Measurements from ENCODE around the gene USP10. TPM values are rescaled to one million over a fixed set of nuclear protein-coding genes. Genes with fewer than 3 reads are reported as not detected.
"Not testable (repeated sequence)": the region's sequence is repeated elsewhere in the genome, so short reads cannot be mapped to it uniquely, and the experiment has no call there.

Gene USP10
- total RNA-seq, 1 donor from 2014 or later, result 39.3 TPM

DNA sequence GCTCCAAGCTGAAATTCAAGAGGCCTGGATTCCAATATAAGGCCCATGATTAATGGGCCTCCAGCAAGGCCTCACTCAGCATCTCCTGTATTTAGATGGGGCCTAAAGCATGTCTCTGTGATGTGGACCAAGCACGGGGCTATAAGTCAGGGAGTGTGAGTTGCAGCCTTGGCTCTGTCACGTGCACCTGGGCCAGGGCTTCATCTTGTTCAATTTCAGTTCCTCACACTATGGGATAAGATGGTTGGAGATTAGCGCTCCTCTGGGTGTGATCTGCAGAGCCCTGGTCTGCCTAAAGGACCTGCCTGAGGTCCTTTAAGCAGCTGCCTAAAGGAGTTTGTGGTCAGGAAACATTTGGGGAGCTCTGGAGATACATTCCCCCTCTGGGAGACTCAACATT is 26.2 kb upstream of the USP10 start:
- DNase-seq (ENCODE audit: low read depth in 2 of 2), result no peak

DNA sequence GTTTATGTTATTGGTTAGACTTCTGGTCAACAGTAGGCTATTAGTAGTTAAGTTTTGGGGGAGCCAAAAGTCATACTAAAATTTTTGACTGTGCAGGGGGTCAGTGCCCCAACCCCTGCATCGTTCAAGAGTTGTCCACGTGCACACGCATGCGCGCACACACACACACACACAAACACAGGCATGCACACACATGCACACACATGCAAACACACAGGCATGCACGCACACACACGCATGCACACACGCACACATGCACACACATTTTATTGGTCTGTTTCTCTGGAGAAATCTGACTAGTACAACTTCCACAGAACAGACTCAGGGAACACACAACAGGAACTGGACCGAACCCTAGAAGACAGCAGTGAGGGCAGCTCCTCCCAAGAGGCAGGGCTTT is 24.4 kb upstream of the USP10 start:
- no peak for DNase-seq (ENCODE audit: low read depth in 2 of 2)

DNA sequence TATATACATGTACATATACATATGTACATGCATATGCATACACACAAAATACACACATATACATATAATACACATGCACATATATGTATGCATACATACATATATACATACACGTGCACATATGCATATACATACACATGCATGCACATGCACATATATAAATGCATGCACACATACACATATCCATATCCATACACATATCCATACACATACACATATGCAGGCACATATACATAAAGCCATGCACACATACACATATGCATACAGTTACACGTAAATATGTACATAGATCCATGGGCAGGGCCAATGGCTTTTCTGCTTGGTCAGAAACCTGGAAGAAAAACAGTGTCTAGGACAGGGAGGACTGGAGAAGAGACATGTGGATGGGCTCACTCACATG is 23.9 kb upstream of the USP10 start:
- DNase-seq (ENCODE audit: low read depth in 2 of 2), result no peak

- DNase-seq (ENCODE audit: low read depth in 2 of 2), result peak in 1 of 2 donors; percentile 18
Observed at GRCh38 chr16:84677017-84677803, 22.6 kb upstream of the USP10 start.

GRCh38 chr16:84677849-84678248 is 22.0 kb upstream of the USP10 start:
- DNase-seq (ENCODE audit: low read depth in 2 of 2), result peak in 1 of 2 donors; percentile 69

DNA sequence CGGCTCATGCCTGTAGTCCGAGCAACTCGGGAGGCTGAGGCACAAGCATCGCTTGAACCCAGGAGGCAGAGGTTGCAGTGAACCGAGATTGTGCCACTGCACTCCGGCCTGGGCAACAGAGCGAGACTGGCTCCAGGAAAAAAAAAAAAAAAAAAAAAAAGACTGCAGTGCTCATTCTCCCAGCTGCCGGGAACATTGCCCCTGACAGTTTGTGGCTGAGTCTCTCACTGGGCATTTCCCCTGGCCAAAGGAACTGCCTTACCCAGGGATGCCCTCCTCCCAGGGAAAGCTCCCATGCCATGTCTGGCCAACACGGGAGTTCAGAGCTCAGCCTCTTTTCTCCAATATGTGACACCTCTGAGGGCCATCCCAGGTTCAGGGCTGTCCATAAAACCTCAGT is 21.3 kb upstream of the USP10 start:
- no peak for DNase-seq (ENCODE audit: low read depth in 2 of 2)

DNA sequence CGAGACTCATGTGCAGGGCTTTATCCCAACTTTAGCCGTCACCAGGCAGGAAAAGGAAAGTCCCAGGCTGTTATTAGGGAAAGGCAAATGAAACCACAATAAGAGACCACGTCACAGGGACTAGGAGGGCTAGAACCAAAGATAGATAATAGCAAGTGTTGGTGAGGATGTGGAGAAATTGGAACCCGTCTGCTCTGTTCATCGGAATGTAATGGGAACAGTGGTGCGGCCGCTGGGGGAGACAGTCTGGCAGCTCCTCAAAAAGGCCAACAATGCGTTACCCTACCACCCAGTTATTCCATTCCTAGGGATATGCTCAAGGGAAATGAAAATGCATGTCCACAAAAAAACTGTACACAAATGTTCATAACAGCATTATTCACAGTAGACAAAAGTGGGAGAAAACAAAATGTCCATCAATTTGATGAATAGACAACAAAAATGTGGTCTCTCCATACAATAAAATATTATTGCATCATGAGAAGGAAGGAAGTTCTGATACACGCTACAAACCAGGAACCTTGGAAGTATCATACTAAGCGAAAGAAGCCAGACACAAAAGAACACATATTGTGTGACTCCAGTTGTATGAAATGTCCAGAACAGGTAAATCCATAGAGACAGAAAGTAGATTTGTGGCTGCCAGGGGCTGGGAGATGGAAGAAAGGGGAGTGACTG is 19.5 kb upstream of the USP10 start:
- peak in 1 of 2 donors; percentile 17 for DNase-seq (ENCODE audit: low read depth in 2 of 2)

GRCh38 chr16:84680843-84681629 is 18.8 kb upstream of the USP10 start:
- DNase-seq (ENCODE audit: low read depth in 2 of 2), result no peak

DNA sequence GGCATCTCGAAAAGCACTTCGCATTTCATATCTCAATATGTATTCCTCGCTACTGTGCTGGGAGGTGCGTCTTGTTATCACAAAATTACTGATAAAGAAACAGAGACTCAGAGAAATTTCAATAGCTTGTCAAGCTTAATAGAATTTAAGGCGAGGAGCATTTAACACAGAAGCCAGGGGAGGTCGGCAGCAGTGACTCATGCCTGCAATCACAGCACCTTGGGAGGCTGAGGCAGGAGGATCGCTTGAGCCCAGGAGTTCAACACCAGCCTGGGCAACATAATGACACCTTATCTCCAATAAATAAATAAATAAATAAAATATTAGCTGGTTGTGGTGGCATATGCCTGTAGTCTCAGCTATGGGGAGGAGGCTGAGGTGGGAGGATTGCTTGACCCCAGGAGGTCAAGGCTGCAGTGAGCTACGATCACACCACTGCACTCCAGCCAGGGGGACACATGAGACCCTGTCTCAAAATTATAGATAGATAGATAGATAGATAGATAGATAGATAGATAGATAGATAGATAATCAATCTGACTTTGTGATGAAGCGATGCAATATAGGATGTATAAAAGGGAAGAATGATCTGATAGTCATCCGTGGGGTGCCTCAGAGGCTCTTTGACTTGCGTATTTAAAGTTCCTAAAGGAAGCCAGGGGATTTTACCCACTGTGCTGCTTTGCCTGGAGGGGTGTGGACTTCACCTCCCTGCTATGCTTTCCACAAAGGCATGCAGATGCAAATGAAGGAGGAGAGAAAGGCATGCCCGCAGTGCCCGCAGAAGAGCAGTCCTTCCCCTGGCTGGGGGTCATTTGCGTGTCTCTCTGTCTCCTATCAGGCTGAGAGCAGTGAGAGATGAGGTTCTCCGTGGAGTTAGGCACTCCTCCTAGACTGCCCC is 15.9 kb upstream of the USP10 start:
- no peak for DNase-seq (ENCODE audit: low read depth in 2 of 2)

GRCh38 chr16:84684592-84684965 is 15.2 kb upstream of the USP10 start:
- DNase-seq (ENCODE audit: low read depth in 2 of 2), result peak in 1 of 2 donors; percentile 21

DNA sequence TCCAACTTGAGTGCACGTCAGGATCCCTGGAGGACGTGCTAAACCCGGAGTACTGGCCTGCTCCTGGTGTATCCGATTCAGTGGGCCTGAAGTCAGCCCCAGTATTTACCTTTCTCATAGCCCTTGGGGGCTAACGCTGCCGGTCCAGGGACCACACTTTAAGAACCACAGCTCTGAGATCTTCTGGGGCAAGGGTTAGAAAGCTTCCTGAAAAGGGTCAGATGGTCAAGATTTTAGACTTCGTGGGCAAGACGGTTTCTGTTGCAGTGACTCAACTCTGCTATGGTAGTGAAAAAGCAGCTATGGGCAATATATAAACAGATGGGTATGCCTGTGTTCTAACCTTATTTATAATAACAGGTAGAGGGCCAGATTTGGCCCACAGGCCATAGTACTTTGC is 14.6 kb upstream of the USP10 start:
- no peak for DNase-seq (ENCODE audit: low read depth in 2 of 2)

DNA sequence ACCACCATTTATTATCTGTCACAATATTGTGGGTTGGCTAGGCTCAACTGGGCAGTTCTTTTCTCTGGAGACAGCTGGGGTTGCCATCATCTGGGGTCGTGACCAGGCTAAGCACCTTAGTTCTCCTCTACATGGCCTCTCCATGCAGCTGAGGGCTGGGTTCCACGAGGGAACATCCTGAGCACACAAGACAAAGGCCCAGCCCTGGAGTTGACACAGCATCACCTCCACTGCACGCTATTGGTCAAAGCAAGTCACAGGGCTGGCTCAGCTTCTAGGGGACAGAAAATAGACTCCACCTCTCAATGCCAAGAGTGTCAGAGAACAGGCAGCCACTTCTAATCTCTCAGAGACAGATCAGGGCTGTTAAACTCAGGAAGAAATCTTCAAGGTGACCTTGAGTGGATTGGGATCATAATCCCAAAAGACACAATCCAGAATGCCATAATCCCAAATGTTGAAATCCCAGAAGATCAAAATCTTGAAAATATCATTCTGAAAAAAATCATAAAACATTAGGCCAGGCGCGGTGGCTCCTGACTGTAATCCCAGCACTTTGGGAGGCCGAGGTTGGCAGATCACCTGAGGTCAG is 13.0 kb upstream of the USP10 start:
- no peak for DNase-seq (ENCODE audit: low read depth in 2 of 2)

GRCh38 chr16:84687715-84688114 is 12.1 kb upstream of the USP10 start:
- peak; percentile 13 to 94 for DNase-seq (ENCODE audit: low read depth in 2 of 2)

- peak in 1 of 2 donors; percentile 41 for DNase-seq (ENCODE audit: low read depth in 2 of 2)
Observed at GRCh38 chr16:84688163-84688562, 11.6 kb upstream of the USP10 start.

DNA sequence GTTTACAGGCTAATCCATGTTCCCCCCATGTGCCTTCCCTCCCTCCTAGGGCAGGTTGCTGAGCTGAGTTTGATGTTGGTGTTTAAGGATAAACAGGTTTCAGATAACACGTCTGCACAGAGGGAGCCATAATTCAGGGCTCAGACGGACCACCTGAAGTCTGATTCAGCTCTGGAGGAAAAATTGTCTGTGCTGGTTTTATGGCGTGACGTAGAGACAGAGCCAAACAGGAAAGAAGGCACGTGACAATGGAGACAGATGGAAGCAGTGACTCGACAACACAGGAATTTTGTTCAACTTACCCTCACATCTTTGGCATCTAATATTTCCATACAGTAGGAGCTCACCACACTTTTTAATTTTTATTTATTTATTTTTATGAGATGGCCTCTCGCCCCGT is 10.7 kb upstream of the USP10 start:
- DNase-seq (ENCODE audit: low read depth in 2 of 2), result peak; percentile 92

DNA sequence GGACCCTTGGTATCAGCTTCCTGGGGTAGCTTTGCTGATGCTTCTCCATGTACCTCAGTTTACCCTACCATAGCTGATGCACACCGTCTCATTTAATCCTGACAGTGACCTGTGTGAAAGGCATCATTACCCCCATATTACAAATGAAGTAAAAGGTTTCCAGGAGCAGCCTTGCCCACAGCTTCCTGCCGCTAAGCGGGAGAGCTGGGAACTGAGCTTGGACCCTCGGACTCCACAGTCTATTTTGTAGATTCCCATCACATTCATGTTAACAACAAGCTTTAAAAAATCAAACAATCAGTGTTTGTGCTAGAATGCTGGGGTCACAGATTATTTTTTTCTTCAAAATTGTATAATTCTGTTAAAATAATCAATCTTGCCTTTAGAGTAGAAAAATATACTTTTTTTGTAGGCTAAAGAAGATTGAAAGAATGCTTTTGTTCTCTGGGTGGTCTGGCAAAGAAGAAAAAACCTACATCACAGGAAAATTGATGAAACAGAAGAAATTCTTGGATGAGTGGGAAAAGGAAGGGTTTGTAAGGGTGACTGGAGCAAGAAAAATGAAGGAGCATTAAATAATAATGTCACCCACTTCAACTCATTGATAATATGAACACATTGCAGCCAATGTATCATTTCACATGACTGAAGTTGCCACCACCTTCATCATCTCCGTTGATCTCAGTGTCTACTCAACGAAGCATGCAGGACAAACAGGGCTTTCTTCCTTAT is 9.5 kb upstream of the USP10 start:
- DNase-seq (ENCODE audit: low read depth in 2 of 2), result no peak

DNA sequence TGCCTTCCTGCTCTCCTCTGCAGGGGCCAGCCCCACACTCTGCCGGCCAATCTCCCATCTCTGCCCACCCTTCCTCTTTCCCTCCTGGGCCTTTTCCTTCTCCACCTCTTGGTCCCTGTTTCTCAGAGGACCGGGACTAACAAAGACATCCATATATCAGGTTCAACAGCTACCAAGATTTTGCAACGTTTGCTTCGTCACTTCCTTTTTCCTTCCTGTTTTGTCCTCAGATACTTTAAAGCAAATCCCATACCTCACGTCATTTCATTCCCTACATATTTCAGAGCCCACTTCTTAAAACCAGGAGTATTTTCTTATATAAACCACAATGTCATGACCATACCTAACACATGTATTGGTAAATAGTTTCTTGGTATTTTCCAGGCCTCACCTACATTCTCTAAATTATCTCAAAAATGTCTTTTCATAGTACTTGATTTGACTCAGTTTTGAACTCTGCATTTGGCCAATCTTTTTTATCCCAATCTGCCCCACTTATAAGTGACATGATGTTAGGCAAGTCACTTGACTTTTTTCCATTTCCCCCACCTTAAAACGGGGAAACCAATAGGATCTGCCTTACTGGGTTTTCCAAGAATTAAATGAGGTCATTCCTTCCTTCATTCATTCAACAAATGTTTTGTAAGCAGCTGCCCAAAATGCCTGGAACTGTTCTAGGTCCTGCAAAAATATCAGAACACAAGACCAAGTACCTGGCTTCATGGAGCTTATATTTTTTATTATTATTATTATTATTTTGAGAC is 7.2 kb upstream of the USP10 start:
- DNase-seq (ENCODE audit: low read depth in 2 of 2), result peak; percentile 17 to 85

DNA sequence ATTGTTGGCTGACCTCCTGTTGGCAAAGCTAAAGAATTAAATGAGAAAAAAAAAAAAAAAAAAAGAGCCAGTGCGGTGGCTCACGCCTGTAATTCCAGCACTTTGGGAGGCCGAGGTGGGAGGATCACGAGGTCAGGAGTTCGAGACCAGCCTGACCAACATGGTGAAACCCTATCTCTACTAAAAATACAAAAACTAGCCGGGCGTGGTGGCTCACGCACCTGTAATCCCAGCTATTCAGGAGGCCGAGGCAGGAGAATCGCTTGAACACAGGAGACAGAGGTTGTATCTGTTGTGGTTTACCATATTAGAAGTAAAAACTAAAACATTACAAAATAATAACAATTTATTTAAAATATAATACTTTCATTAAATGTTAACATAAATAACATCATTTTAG is 5.9 kb upstream of the USP10 start:
- not testable (repeated sequence) for DNase-seq (ENCODE audit: low read depth in 2 of 2)

DNA sequence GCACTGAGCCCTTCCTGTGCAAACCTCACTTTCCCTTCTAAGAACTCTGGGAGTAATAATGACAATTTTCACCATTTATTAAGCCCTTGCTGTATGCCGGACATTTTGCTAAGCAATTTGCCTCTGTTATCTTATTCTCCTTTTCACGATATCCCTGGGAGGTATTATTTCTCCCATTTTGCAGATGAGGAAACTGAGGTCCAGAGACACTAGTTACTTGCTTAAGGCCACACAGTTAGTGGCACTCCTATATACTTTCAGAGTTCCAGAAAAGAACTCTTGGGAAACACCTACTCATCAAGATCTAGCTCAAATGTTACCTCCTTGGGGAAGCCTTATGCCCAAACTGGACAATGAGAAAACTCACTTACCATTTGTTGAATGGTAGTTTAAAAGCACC is 4.8 kb upstream of the USP10 start:
- DNase-seq (ENCODE audit: low read depth in 2 of 2), result no peak
